GM19467 (cell line): ENCODE results near the gene CCL26.
"Not testable (repeated sequence)": the region's sequence is repeated elsewhere in the genome, so short reads cannot be mapped to it uniquely, and the experiment has no call there.

Experiments
- ATAC-seq: cut with Tn5 transposase; IDR thresholded peaks from one replicate; pipeline ENCODE4 v1.9.1; 2021; ENCODE audit warnings: mild to moderate bottlenecking, moderate library complexity; ENCODE audit not compliant: unreplicated experiment

CCL26 gene

GRCh38 chr7:75739796-75740672 lies 32.0 kb downstream of the CCL26 start:
- peak; percentile 15 for ATAC-seq

GRCh38 chr7:75738975-75739795 lies 32.8 kb downstream of the CCL26 start:
- ATAC-seq, result peak; percentile 92

- ATAC-seq, result peak; percentile 5
Observed at GRCh38 chr7:75738604-75738974, 33.4 kb downstream of the CCL26 start, which contains the start of gene HIP1. HIP1 (minus strand) TSS chr7:75738941; CDS start chr7:75738920, 21 bp downstream.

DNA sequence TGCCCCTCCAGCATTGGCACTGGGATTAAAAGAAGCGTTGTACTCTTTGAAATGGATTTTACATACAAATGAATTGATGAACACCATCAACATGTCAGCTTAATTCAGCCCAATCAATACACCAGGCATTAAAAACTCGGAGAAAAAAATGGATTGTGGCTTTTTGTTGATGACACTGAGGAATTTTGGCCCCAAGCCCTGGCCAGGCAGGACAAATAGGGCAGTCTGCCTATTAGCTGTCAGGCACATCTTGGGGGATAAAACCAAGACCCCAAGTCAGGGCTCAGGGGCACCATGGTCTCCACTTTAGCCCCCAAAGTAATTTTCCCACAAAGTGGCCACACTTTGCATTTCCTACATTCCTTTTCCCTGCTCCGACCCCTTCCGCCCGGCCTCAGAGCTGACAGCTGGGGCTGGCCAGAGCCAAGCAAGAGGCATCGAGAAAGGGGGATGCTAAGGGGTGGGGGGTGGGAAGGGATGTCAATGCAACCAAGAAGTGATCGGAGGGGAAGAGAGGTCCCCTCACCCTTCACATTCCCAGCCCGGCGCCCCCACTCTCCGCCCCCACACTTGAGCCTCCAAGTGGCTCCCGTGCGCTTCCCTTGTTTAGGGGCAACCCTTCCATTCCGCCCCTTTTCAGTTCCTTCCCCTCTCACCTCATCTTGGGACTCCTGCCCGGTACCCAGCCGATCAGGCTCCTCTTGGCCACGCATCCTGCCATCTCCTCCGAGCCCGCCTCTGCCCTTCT lies 34.0 kb downstream of the CCL26 start:
- no peak for ATAC-seq

- no peak for ATAC-seq
Observed at GRCh38 chr7:75735581-75736350, 36.2 kb downstream of the CCL26 start.

DNA sequence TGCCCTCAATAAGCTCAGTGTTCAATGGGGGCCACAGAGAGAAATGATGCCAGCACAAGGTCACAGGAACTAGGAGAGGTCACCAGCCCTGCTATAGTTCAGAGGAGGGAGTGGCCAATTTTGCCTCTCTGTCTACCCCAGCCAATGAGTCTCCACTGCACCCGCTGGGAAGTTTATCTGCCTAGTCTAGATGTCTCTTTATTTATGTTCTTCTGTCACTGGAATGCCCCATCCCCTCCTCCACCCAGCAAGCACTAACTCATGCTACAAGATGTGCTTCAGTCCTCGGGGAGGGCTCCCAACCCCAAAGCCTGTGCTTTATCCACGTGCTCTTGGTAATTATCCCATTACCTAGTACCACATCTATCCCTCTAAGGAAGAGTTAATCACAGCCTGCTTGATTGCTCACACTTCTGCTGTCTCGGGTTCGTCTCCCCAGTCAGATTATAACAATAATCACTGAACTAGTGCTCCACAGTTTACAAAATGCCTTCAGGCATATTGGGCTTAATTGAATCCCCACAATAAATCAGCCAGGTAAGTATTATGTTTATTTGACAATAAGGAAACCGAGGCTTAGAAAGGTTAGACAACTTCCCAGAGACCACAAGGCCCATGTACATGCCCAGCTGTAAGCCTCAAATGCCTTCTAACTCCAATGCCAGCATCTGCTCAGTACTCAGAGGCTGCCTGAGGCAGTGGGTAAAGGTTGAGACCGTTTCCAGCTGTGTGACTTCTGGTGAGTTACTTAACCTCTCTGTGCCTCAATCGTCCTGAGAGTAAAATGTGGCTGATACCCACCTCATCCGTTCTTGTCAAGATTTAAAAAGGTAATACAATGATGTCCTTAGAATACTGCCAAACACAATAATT lies 37.2 kb downstream of the CCL26 start:
- ATAC-seq, result no peak

GRCh38 chr7:75732764-75733630 lies 39.0 kb downstream of the CCL26 start:
- no peak for ATAC-seq

DNA sequence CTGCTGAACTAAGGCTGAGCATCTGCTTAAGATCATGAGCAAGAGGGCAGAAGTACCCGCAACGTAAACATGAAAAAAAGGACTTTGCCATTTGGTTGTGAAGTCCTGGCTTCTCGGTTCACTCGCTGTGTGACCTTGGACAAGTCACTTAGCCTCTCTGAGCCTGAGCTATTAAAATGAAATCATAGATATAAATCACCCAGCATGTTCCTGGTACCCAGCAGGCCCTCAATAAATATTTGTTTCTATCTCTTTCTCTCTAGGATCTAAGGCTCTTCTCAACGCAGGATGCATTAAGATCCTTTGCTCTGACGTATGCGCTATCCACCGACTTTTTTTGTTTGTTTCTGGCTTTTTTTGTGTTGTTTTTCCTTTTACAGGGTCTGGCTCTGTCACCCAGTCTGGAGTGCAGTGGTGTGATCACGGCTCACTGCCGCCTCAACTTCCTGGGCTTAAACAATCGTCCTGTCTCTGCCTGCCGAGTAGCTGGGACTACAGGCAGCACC lies 39.9 kb downstream of the CCL26 start:
- ATAC-seq, result no peak

GRCh38 chr7:75729851-75730274 lies 42.1 kb downstream of the CCL26 start:
- no peak for ATAC-seq

- ATAC-seq, result no peak
Observed at GRCh38 chr7:75727881-75728593, 44.0 kb downstream of the CCL26 start.

- ATAC-seq, result not testable (repeated sequence)
Observed at GRCh38 chr7:75727351-75727750, 44.7 kb downstream of the CCL26 start.

DNA sequence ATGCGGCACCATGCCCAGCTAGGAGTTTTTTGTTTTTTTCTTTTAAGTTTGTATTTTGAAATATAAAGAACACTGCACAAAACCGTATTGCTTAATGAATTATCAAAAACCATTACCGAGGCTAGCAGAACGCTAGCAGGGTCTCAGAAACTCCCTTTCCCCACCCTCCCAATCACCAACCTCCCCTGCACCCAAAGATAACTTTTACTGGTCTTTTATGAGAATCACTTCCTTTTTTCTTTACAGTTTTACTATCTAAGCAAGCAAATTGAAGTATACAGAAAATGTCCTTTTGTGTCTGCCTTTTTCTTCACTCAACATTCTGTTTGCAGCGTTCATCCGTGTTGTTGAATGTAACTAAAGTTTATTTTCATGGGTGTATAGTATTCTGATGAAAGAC lies 46.7 kb downstream of the CCL26 start:
- no peak for ATAC-seq

GRCh38 chr7:75723444-75723843 lies 48.6 kb downstream of the CCL26 start:
- no peak for ATAC-seq

DNA sequence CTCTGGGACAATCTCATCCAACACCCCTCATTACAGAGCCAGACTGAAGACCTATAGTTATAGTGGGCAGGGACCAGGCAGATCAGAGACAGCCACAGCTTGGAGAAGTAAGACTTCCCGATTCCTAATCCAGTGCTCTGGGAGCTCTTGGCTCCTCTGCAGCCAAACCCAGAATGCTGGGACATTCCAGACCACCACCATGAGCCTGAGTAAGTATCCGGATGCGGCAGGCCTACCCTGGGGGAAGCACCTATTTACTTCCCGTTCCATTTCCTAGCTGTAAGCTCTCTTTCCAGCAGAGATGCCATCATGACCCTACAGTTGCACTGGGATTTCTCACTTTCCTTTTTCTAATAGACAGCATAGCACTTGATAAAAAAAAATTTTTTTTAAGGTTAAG lies 49.6 kb downstream of the CCL26 start:
- no peak for ATAC-seq

DNA sequence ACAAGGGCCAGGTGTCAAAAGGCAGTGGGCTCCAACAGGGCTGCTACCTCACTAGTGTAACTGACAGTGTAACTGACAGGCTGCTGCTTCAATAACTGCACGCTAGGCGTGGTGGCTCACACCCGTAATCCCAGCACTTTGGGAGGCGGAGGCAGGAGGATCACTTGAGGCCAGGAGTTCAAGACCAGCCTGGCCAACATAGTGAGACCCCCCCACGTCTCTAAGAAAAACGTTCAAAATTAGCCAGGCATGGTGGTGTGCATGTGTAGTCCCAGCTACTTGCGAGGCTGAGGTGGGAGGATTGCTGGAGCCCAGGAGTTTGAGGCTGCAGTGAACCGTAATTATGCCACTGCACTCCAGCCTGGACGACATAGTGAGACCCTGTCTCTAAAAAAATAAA lies 50.1 kb downstream of the CCL26 start:
- ATAC-seq, result not testable (repeated sequence)

DNA sequence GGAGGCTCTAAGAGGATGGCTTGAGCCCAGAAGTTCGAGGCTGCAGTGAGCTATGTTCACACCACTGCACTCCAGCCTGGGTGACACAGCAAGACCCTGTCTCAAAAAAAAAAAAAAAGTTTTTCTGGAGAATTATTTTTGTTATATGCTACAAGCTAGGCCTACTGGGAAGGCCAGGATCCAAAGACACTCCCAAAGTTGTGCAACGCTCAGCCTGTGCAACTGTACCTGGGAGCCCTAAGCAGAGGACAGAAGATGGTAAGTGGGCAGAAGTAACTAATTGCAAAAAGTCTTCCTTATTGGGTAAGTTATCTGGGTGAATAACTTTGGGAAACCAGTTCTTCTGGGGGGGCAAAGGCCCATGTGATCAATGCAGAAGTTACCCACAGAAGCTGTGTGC lies 50.6 kb downstream of the CCL26 start:
- ATAC-seq, result no peak

GRCh38 chr7:75719626-75720025 lies 52.4 kb downstream of the CCL26 start:
- no peak for ATAC-seq
